HG02870 (cell line): ENCODE measurements around the gene OXTR.

ENCODE experiments used
- ATAC-seq: cut with Tn5 transposase; IDR thresholded peaks from one replicate; pipeline ENCODE4 v1.9.1; 2021; ENCODE audit warnings: mild to moderate bottlenecking, moderate library complexity; ENCODE audit not compliant: unreplicated experiment

The OXTR gene

GRCh38 chr3:8767667-8768363 lies 1.6 kb downstream of the OXTR start:
- ATAC-seq: peak; percentile 52

GRCh38 chr3:8767256-8767666 lies 2.2 kb downstream of the OXTR start:
- no peak for ATAC-seq

GRCh38 chr3:8766148-8766547 lies 3.3 kb downstream of the OXTR start:
- ATAC-seq: no peak

- no peak for ATAC-seq
These were observed 3.9 kb downstream of the OXTR start for GRCh38 chr3:8765528-8765927.

GRCh38 chr3:8764528-8764927 lies 4.9 kb downstream of the OXTR start:
- no peak for ATAC-seq

GRCh38 chr3:8762607-8763377 lies 6.6 kb downstream of the OXTR start:
- ATAC-seq: no peak

GRCh38 chr3:8761866-8762265 lies 7.5 kb downstream of the OXTR start:
- ATAC-seq: no peak

GRCh38 chr3:8760506-8760905 lies 8.9 kb downstream of the OXTR start:
- no peak for ATAC-seq

GRCh38 chr3:8760091-8760490 lies 9.3 kb downstream of the OXTR start:
- ATAC-seq: no peak

- no peak for ATAC-seq
These were observed 10.2 kb downstream of the OXTR start for GRCh38 chr3:8759038-8759707.

GRCh38 chr3:8757551-8758518 lies 11.6 kb downstream of the OXTR start:
- ATAC-seq: no peak

GRCh38 chr3:8756671-8757070 lies 12.7 kb downstream of the OXTR start:
- ATAC-seq: no peak

GRCh38 chr3:8755564-8756237 lies 13.7 kb downstream of the OXTR start:
- ATAC-seq: no peak

GRCh38 chr3:8755097-8755496 lies 14.3 kb downstream of the OXTR start:
- ATAC-seq: no peak

GRCh38 chr3:8752832-8753231 lies 16.6 kb downstream of the OXTR start:
- no peak for ATAC-seq

GRCh38 chr3:8749316-8749715 lies 20.1 kb downstream of the OXTR start:
- no peak for ATAC-seq

- ATAC-seq: no peak
These were observed 22.6 kb downstream of the OXTR start for GRCh38 chr3:8746780-8747345.

- ATAC-seq: no peak
These were observed 23.6 kb downstream of the OXTR start for GRCh38 chr3:8745619-8746370.

- ATAC-seq: no peak
These were observed 25.5 kb downstream of the OXTR start for GRCh38 chr3:8743911-8744310.
